Type B pancreatic cell (in vitro differentiated cells): ENCODE data around the gene WDR44. TPM values are rescaled to one million over a fixed set of nuclear protein-coding genes. Genes with fewer than 3 reads are reported as not detected.

Experiments used
- DNase-seq: peaks from one replicate; pipeline ENCODE4 v3.0.0; 2021; ENCODE audit warnings: mixed read lengths; ENCODE audit not compliant: unreplicated experiment; ENCODE audit errors: extremely low spot score
- H3K27ac Mint-ChIP-seq: 2 replicates; pipeline ENCODE4 v1.8.0; 2021; ENCODE audit warnings: mild to moderate bottlenecking, mixed read lengths
- H3K27me3 Mint-ChIP-seq: 2 replicates; pipeline ENCODE4 v1.8.0; 2021; ENCODE audit warnings: mixed read lengths
- H3K36me3 Mint-ChIP-seq: 2 replicates; pipeline ENCODE4 v1.8.0; 2021; ENCODE audit warnings: mixed read lengths
- H3K4me1 Mint-ChIP-seq: one replicate; pipeline ENCODE4 v1.8.0; 2021; ENCODE audit warnings: mixed read lengths; ENCODE audit not compliant: unreplicated experiment
- H3K4me3 Mint-ChIP-seq: 2 replicates; pipeline ENCODE4 v1.8.0; 2021; ENCODE audit warnings: mild to moderate bottlenecking, mixed read lengths
- H3K9me3 Mint-ChIP-seq: 2 replicates; pipeline ENCODE4 v1.8.0; 2021; ENCODE audit warnings: mixed read lengths
- CTCF ChIP-seq: fragments of 200-600 bp; sonication (generic); conservative IDR thresholded peaks from 2 replicates; pipeline ENCODE4 v1.5.0; 2021; ENCODE audit warnings: antibody characterized with exemption, mild to moderate bottlenecking
- total RNA-seq: library from RNA; stranded (reverse); gene quantifications from 2 replicates; pipeline ENCODE4 v1.2.1, GENCODE V29; 2021; ENCODE audit warnings: low replicate concordance

The WDR44 gene
- total RNA-seq, 1 donor from 2014 or later: 9.5 TPM

GRCh38 chrX:118347131-118347530 is 1.2 kb downstream of the WDR44 start:
- Mint-ChIP-seq H3K4me1 (peaks cover 9% of the 10 kb centered on the region), H3K9me3 (no peaks in the 10 kb centered on the region), H3K27ac (peak overlapping the region; percentile 98), H3K27me3 (no peaks in the 10 kb centered on the region), H3K36me3 (no peaks in the 10 kb centered on the region), H3K4me3 (peak overlapping the region; percentile 95)
- no peak for TF ChIP-seq CTCF
- DNase-seq: no peak

GRCh38 chrX:118347736-118348135 is 1.8 kb downstream of the WDR44 start:
- Mint-ChIP-seq H3K36me3 (no peaks in the 10 kb centered on the region), H3K9me3 (no peaks in the 10 kb centered on the region), H3K27me3 (no peaks in the 10 kb centered on the region), H3K4me1 (peaks cover 9% of the 10 kb centered on the region), H3K27ac (peak overlapping the region; percentile 98), H3K4me3 (peak overlapping the region; percentile 95)
- DNase-seq: no peak
- no peak for TF ChIP-seq CTCF

GRCh38 chrX:118348186-118348810 is 2.4 kb downstream of the WDR44 start:
- Mint-ChIP-seq H3K27me3 (no peaks in the 10 kb centered on the region), H3K4me1 (peaks cover 9% of the 10 kb centered on the region), H3K4me3 (peak overlapping the region; percentile 95), H3K9me3 (no peaks in the 10 kb centered on the region), H3K36me3 (no peaks in the 10 kb centered on the region), H3K27ac (peak overlapping the region; percentile 98)
- no peak for DNase-seq
- no peak for TF ChIP-seq CTCF

- Mint-ChIP-seq H3K9me3 (no peaks in the 10 kb centered on the region), H3K36me3 (no peaks in the 10 kb centered on the region), H3K27ac (no peak overlapping the region), H3K4me1 (peaks cover 9% of the 10 kb centered on the region), H3K27me3 (no peaks in the 10 kb centered on the region), H3K4me3 (no peak overlapping the region)
- no peak for DNase-seq
- no peak for TF ChIP-seq CTCF
These were observed 3.3 kb downstream of the WDR44 start for GRCh38 chrX:118349188-118349587.

GRCh38 chrX:118350221-118350620 is 4.3 kb downstream of the WDR44 start:
- Mint-ChIP-seq H3K4me1 (peaks cover 6% of the 10 kb centered on the region), H3K27me3 (no peaks in the 10 kb centered on the region), H3K9me3 (no peaks in the 10 kb centered on the region), H3K4me3 (no peak overlapping the region), H3K36me3 (no peaks in the 10 kb centered on the region), H3K27ac (no peak overlapping the region)
- no peak for TF ChIP-seq CTCF
- no peak for DNase-seq
